K562 (cell line): ENCODE results near the gene ZDHHC22. TPM values are rescaled to one million over a fixed set of nuclear protein-coding genes. Genes with fewer than 3 reads are reported as not detected.

Experiments used
- ATAC-seq: fragments of 200-7000 bp; cut with Tn5 transposase; 3 replicates; pipeline ENCODE4 v1.9.1; 2020; ENCODE audit warnings: moderate library complexity
- BruUV-seq: library from RNA; stranded (reverse); fragments of 400-500 nt; replicated peaks from 2 replicates; lab custom pipeline; 2021; lab: Mats Ljungman, UMichigan
- CTCF ChIA-PET: fragments of 300-600 bp; formaldehyde crosslinking; extraction: SDS; loops from one replicate; lab custom pipeline; 2021; ENCODE audit warnings: low intra/inter-chr PET ratio; lab: Yijun Ruan, JAX
- POLR2A ChIA-PET: fragments of 300-600, 350-650 bp; sonication (Branson Sonifier 250); formaldehyde crosslinking; extraction: SDS; loops from one replicate; lab custom pipeline; 2021; ENCODE audit warnings: antibody characterized with exemption, inconsistent platforms; lab: Yijun Ruan, JAX
- DNase-seq, 4 experiments: peaks; one replicate each; pipeline versions ENCODE4 v3.0.0 to v3.0.0-alpha.2; 2011 to 2018; ENCODE audit warnings: low spot score in 3 of 4, mixed read lengths in 3 of 4; ENCODE audit errors: extremely low read depth in 1 of 4
- FAIRE-seq: peaks from 2 replicates; lab custom pipeline; 2011; peaks lifted over from hg19 to GRCh38; lab: Jason Lieb, UNC
- H2AFZ ChIP-seq: 2 replicates; pipeline ENCODE4 v1.6.0; 2011; ENCODE audit warnings: low read depth, low read length, control low read depth, inconsistent platforms
- H3K27ac ChIP-seq: fragments of 200-600 bp; 3 replicates; pipeline ENCODE4 v1.8.0; 2011; ENCODE audit warnings: low read depth, mild to moderate bottlenecking, control low read depth, inconsistent platforms, low read length, moderate library complexity, mixed read lengths; ENCODE audit errors: extremely low read depth
- H3K27me3 ChIP-seq, 2 experiments: fragments of 300-600 bp in 1 of 2; 2 replicates in 1 of 2; 3 replicates in 1 of 2; pipeline versions ENCODE4 v1.6.0 to v1.8.0; 2011; ENCODE audit warnings: inconsistent platforms in 2 of 2, low read length in 2 of 2, mild to moderate bottlenecking in 1 of 2, mixed read lengths in 1 of 2, moderate library complexity in 1 of 2; ENCODE audit not compliant: control insufficient read depth in 2 of 2, insufficient read depth in 2 of 2
- H3K36me3 ChIP-seq: fragments of 300-600 bp; 3 replicates; pipeline ENCODE4 v1.8.0; 2011; ENCODE audit warnings: mild to moderate bottlenecking, low read length, inconsistent platforms; ENCODE audit not compliant: control insufficient read depth, insufficient read depth
- H3K4me1 ChIP-seq, 2 experiments: fragments of 200-600 bp in 1 of 2; replicated peaks in 1 of 2; 2 replicates in 1 of 2; 3 replicates in 1 of 2; pipeline versions ENCODE4 v1.5.1 to v1.8.0; 2011; ENCODE audit warnings: inconsistent platforms in 2 of 2, low read length in 2 of 2, mild to moderate bottlenecking in 1 of 2, mixed read lengths in 1 of 2, moderate library complexity in 1 of 2; ENCODE audit not compliant: control insufficient read depth in 2 of 2, insufficient read depth in 2 of 2
- H3K4me2 ChIP-seq: 2 replicates; pipeline ENCODE4 v1.6.1; 2011; ENCODE audit warnings: low read length, control low read depth, inconsistent platforms, mixed read lengths; ENCODE audit not compliant: insufficient read depth
- H3K4me3 ChIP-seq: fragments of 200-600 bp; sonication (generic), shearing (Covaris generic); 2 replicates; pipeline ENCODE4 v1.5.1; 2016; ENCODE audit warnings: control low read depth, inconsistent platforms
- H3K79me2 ChIP-seq: fragments of 200-600 bp; 3 replicates; pipeline ENCODE4 v1.8.0; 2011; ENCODE audit warnings: low read length, inconsistent platforms; ENCODE audit not compliant: control insufficient read depth, insufficient read depth
- H3K9ac ChIP-seq, 2 experiments: 2 replicates each; pipeline versions ENCODE4 v1.6.0 to v1.6.1; 2011; ENCODE audit warnings: low read depth in 2 of 2, low read length in 2 of 2, control low read depth in 1 of 2, inconsistent platforms in 1 of 2, mild to moderate bottlenecking in 1 of 2, mixed read lengths in 1 of 2; ENCODE audit not compliant: insufficient read depth in 1 of 2
- H3K9me1 ChIP-seq: one replicate; pipeline ENCODE4 v1.6.0; 2011; ENCODE audit warnings: inconsistent platforms, mild to moderate bottlenecking, low read length, moderate library complexity; ENCODE audit not compliant: control insufficient read depth, insufficient read depth
- H3K9me3 ChIP-seq: replicated peaks from 2 replicates; pipeline ENCODE4 v1.5.1; 2011; ENCODE audit warnings: low read depth, low read length, inconsistent platforms; ENCODE audit not compliant: control insufficient read depth, insufficient read depth
- H4K20me1 ChIP-seq: replicated peaks from 2 replicates; pipeline ENCODE4 v1.6.1; 2011; ENCODE audit warnings: low read length, inconsistent platforms, mixed read lengths; ENCODE audit not compliant: control insufficient read depth, insufficient read depth
- CHD1 ChIP-seq: fragments of 200-600 bp; sonication (generic); IDR thresholded peaks from one replicate; pipeline ENCODE4 v1.6.1; 2012; ENCODE audit warnings: mild to moderate bottlenecking, moderate library complexity, low read length, inconsistent platforms
- DIDO1 ChIP-seq: fragments of 450-650 bp; IDR thresholded peaks from 2 replicates; pipeline ENCODE4 v1.6.1; 2016; ENCODE audit warnings: low read depth, missing biosample characterization, missing genetic modification characterization
- GABPA ChIP-seq: fragments of 200-800 bp; sonication (Bioruptor generic); conservative IDR thresholded peaks from 2 replicates; pipeline ENCODE4 v1.6.1; 2016; ENCODE audit warnings: low read depth, missing genetic modification characterization, missing compliant biosample characterization
- HCFC1 ChIP-seq: IDR thresholded peaks from 2 replicates; pipeline ENCODE4 v1.6.1; 2012; ENCODE audit warnings: low read depth, low read length, improper control_type of control experiment
- HNRNPLL ChIP-seq: fragments of 200-400 bp; formaldehyde crosslinking; IDR thresholded peaks from 2 replicates; pipeline ENCODE4 v1.6.1; 2017; ENCODE audit warnings: low read length, low read depth, mild to moderate bottlenecking; ENCODE audit not compliant: poor library complexity, severe bottlenecking
- MXI1 ChIP-seq: IDR thresholded peaks from 2 replicates; pipeline ENCODE4 v1.6.1; 2011; ENCODE audit warnings: low read depth, mild to moderate bottlenecking, improper control_type of control experiment, low read length
- PCBP2 ChIP-seq: fragments of 200-400 bp; formaldehyde crosslinking; IDR thresholded peaks from 2 replicates; pipeline ENCODE4 v1.6.1; 2018; ENCODE audit warnings: low read length, low read depth, mild to moderate bottlenecking, moderate library complexity; ENCODE audit not compliant: poor library complexity, severe bottlenecking
- ZC3H8 ChIP-seq: fragments of 450-650 bp; IDR thresholded peaks from 2 replicates; pipeline ENCODE4 v1.6.1; 2017
- ZNF830 ChIP-seq: fragments of 250-450 bp; sonication (Bioruptor Pico); IDR thresholded peaks from 2 replicates; pipeline ENCODE4 v1.5.0; 2021; ENCODE audit warnings: mild to moderate bottlenecking
- WGBS: fragments of 100-300 bp; shearing (Covaris generic); methylation state at CpG from one replicate; pipeline ENCODE4 v1.1.6; 2016; ENCODE audit warnings: low coverage, mixed read lengths; ENCODE audit not compliant: insufficient coverage; ENCODE audit errors: missing lambda C conversion rate; 5-methylcytosine and 5-hydroxymethylcytosine counted together
- in situ Hi-C: fragments of 300-500 bp; cut with MboI; formaldehyde crosslinking; loops from 4 replicates; pipeline ENCODE4 v1.15.0; 2018; ENCODE audit warnings: inconsistent platforms, mixed read lengths
- intact Hi-C: fragments of 100-400 bp; cut with micrococcal nuclease; formaldehyde crosslinking; loops from 2 replicates; pipeline ENCODE4 v1.14.2; 2022
- polyA plus RNA-seq, 8 experiments: library from polyadenylated mRNA; depleted of rRNA in 4 of 8; stranded (reverse) in 5 of 8; unstranded in 3 of 8; fragments of >200 nt; fragmentation: Nextera tagmentation in 2 of 8; fragmentation: Illumina TruSeq in 1 of 8; extraction: Ambion mirVana in 2 of 8; extraction: Trizol in 1 of 8; gene quantifications; 2 replicates each; pipeline versions ENCODE4 v1.2.1 to v1.2.3, GENCODE V29; 2011 to 2014; ENCODE audit warnings: inconsistent platforms in 1 of 8, missing spikeins in 1 of 8
- total RNA-seq, 7 experiments: library from RNA; depleted of rRNA in 6 of 7; stranded (reverse); fragments of >200 nt in 6 of 7; fragmentation: Illumina TruSeq in 2 of 7; extraction: Trizol in 2 of 7; gene quantifications; 2 replicates each; pipeline versions ENCODE4 v1.2.1 to v1.2.3, GENCODE V29; 2011 to 2021; ENCODE audit warnings: low replicate concordance in 1 of 7
- TF ChIP-seq, protein P1 (sequence below): sonication (generic); IDR thresholded peaks from 2 replicates; pipeline ENCODE4 v1.6.1; 2016
- TF ChIP-seq, protein P2 (sequence below): IDR thresholded peaks from 3 replicates; pipeline ENCODE4 v1.6.1; 2011; ENCODE audit warnings: borderline replicate concordance, mild to moderate bottlenecking; ENCODE audit not compliant: insufficient read length, insufficient read depth
- TF ChIP-seq, protein P3 (sequence below): sonication (generic); formaldehyde crosslinking; IDR thresholded peaks from 2 replicates; pipeline ENCODE4 v1.8.0; 2022; ENCODE audit warnings: mild to moderate bottlenecking, missing genetic modification reagents, borderline replicate concordance

ZDHHC22 gene
- total and polyA plus RNA-seq, 9 of the 15 experiments (the other 6 are each of a cell fraction or from before 2014, with no cell fraction given), result not detected

DNA sequence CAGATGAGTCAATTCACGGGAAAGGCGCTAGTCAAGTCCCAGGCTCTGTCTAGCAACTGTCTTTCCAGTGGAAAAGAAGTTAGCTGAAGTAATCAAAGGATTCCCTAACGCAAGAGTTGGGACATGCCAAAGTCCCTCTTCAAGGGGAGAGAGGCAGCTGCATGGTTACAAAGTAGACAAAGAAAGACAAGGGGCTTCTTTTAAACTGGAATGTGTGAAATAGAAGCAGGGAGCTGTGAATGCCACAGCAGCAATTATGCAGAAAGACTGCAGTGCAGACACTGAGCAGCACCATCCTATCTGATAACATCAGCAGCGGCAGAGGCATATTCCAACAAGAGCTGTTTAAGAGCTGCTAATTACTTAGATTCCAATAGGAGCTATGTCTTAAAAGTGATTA lies 56.1 kb downstream of the ZDHHC22 start:
- H3K36me3 ChIP-seq, result no peaks in the 10 kb centered on the region
- in situ Hi-C loops (no loop called here), intact Hi-C loops (no loop called here)
- BruUV-seq, result no TSS peak
- H3K4me2 ChIP-seq, result no peak overlapping the region
- H3K79me2 ChIP-seq, result no peaks in the 10 kb centered on the region
- H3K9me1 ChIP-seq, result no peaks in the 10 kb centered on the region
- no peak overlapping the region for H3K27ac ChIP-seq
- peaks cover 7 to 10% of the 10 kb centered on the region in 2 experiments; a peak in 3 of 5 replicates for H3K27me3 ChIP-seq
- ChIA-PET CTCF (no interaction called here), POLR2A (interaction anchor here (1.9 to 2.6 kb wide), 2 partner anchors 9 to 12 kb away, joined by 8 to 11 read pairs; partner anchors contain the start of gene CIPC)
- WGBS, result 0% methylated on average over 4 of the region's 4 CpGs
- H4K20me1 ChIP-seq, result no peaks in the 10 kb centered on the region
- DNase-seq (no peak), FAIRE-seq (no peak), ATAC-seq (no peak)
- TF ChIP-seq MXI1, result no peak
- H3K4me3 ChIP-seq, result no peak overlapping the region
- peaks cover 0 to 13% of the 10 kb centered on the region in 2 experiments; a peak in 3 of 5 replicates for H3K4me1 ChIP-seq
- no peak overlapping the region for H2AFZ ChIP-seq
- H3K9ac ChIP-seq, result no peak overlapping the region
- no peaks in the 10 kb centered on the region for H3K9me3 ChIP-seq

DNA sequence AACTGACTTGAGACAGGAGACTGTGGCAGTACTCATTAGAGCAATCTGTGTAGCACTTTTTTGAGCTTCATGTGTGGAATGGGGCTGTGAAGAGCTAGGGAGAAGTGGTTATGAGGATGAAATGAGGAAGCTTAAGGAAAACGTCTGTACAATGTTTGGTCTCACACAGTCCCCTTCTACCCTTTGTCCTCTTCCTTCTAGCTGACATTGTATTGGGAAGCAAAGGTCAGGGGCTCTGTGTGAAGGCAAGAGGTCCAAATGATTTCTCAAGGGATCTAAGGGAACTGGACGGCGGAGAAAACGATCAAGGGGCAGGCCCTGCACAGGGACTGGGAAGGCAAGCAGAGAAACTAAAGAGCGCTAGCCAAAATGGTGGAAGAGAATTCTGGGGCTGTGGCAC lies 56.6 kb downstream of the ZDHHC22 start:
- in situ Hi-C loops (no loop called here), intact Hi-C loops (no loop called here)
- Histone ChIP-seq H3K4me2 (no peak overlapping the region), H3K79me2 (no peaks in the 10 kb centered on the region), H3K9me1 (no peaks in the 10 kb centered on the region), H3K36me3 (no peaks in the 10 kb centered on the region), H3K4me1 (peaks cover 0 to 13% of the 10 kb centered on the region in 2 experiments; a peak in 3 of 5 replicates), H3K9me3 (no peaks in the 10 kb centered on the region), H3K9ac (no peak overlapping the region), H3K27me3 (peaks cover 7 to 10% of the 10 kb centered on the region in 2 experiments; a peak in 3 of 5 replicates), H3K27ac (no peak overlapping the region), H3K4me3 (no peak overlapping the region), H2AFZ (no peak overlapping the region), H4K20me1 (no peaks in the 10 kb centered on the region)
- FAIRE-seq (no peak), ATAC-seq (no peak), DNase-seq (no peak)
- WGBS, result 28% methylated on average over 5 of the region's 5 CpGs
- CTCF ChIA-PET, result no interaction called here
- no TSS peak for BruUV-seq
- POLR2A ChIA-PET, result interaction anchor here (0.6 to 2.6 kb wide), 3 partner anchors 8 to 217 kb away, joined by 3 to 11 read pairs (median 8); partner anchors contain the start of gene CIPC
- TF ChIP-seq, protein P1, sequence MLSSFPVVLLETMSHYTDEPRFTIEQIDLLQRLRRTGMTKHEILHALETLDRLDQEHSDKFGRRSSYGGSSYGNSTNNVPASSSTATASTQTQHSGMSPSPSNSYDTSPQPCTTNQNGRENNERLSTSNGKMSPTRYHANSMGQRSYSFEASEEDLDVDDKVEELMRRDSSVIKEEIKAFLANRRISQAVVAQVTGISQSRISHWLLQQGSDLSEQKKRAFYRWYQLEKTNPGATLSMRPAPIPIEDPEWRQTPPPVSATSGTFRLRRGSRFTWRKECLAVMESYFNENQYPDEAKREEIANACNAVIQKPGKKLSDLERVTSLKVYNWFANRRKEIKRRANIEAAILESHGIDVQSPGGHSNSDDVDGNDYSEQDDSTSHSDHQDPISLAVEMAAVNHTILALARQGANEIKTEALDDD, result no peak
- TF ChIP-seq DIDO1 (no peak), PCBP2 (no peak), CHD1 (no peak), GABPA (tag) (no peak), ZNF830 (no peak), HNRNPLL (no peak), ZC3H8 (no peak), HCFC1 (no peak)
- TF ChIP-seq, protein P2, sequence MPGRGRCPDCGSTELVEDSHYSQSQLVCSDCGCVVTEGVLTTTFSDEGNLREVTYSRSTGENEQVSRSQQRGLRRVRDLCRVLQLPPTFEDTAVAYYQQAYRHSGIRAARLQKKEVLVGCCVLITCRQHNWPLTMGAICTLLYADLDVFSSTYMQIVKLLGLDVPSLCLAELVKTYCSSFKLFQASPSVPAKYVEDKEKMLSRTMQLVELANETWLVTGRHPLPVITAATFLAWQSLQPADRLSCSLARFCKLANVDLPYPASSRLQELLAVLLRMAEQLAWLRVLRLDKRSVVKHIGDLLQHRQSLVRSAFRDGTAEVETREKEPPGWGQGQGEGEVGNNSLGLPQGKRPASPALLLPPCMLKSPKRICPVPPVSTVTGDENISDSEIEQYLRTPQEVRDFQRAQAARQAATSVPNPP, result no peak
- TF ChIP-seq, protein P3, sequence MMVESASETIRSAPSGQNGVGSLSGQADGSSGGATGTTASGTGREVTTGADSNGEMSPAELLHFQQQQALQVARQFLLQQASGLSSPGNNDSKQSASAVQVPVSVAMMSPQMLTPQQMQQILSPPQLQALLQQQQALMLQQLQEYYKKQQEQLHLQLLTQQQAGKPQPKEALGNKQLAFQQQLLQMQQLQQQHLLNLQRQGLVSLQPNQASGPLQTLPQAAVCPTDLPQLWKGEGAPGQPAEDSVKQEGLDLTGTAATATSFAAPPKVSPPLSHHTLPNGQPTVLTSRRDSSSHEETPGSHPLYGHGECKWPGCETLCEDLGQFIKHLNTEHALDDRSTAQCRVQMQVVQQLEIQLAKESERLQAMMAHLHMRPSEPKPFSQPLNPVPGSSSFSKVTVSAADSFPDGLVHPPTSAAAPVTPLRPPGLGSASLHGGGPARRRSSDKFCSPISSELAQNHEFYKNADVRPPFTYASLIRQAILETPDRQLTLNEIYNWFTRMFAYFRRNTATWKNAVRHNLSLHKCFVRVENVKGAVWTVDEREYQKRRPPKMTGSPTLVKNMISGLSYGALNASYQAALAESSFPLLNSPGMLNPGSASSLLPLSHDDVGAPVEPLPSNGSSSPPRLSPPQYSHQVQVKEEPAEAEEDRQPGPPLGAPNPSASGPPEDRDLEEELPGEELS (CRISPR knock-in tag), result no peak
